Activated CD4-positive, alpha-beta memory T cell treated with anti-CD3 and anti-CD28 coated beads, Interleukin-2, amount 10 ng/mL, durations not matched to agents 7 days and 5 days (primary cell): Measurements from ENCODE around the gene ADAP1. TPM values are rescaled to one million over a fixed set of nuclear protein-coding genes. Genes with fewer than 3 reads are reported as not detected.
A peak's percentile ranks its signal among the peaks of the same experiment; 100 is the strongest.
"Not testable (repeated sequence)": the region's sequence is repeated elsewhere in the genome, so short reads cannot be mapped to it uniquely, and the experiment has no call there.

ENCODE experiments used
- CTCF ChIA-PET: fragments of 350-600 bp; sonication (Branson Sonifier 250); formaldehyde crosslinking; loops from one replicate; lab custom pipeline; 2021; ENCODE audit warnings: antibody characterized with exemption, inconsistent platforms; lab: Charles Lee
- POLR2A ChIA-PET: fragments of 350-600 bp; sonication (Branson Sonifier 250); formaldehyde crosslinking; loops from one replicate; lab custom pipeline; 2021; ENCODE audit warnings: antibody characterized with exemption; lab: Charles Lee
- DNase-seq: peaks from one replicate; pipeline ENCODE4 v3.0.0-alpha.2; 2020
- H3K27ac Mint-ChIP-seq: one replicate; pipeline ENCODE4 v1.8.0; 2021; ENCODE audit warnings: mild to moderate bottlenecking, mixed read lengths
- H3K27me3 Mint-ChIP-seq: one replicate; pipeline ENCODE4 v1.8.0; 2021; ENCODE audit warnings: mixed read lengths
- H3K36me3 Mint-ChIP-seq: one replicate; pipeline ENCODE4 v1.8.0; 2021; ENCODE audit warnings: low read depth, mixed read lengths
- H3K4me1 Mint-ChIP-seq: one replicate; pipeline ENCODE4 v1.8.0; 2021; ENCODE audit warnings: mixed read lengths
- H3K4me3 Mint-ChIP-seq: one replicate; pipeline ENCODE4 v1.8.0; 2021; ENCODE audit warnings: mild to moderate bottlenecking, mixed read lengths
- H3K9me3 Mint-ChIP-seq: one replicate; pipeline ENCODE4 v1.8.0; 2021; ENCODE audit warnings: mixed read lengths
- total RNA-seq, 2 experiments: library from RNA; stranded (reverse); gene quantifications; one replicate each; pipeline ENCODE4 v1.2.3, GENCODE V29; 2021

ADAP1 gene
- total RNA-seq, 2 experiments from 2014 or later: 11.1 to 13.0 TPM

- ChIA-PET POLR2A (no interaction called here), CTCF (no interaction called here)
- Mint-ChIP-seq H3K9me3 (peaks cover 5% of the 10 kb centered on the region), H3K4me1 (peaks cover 7% of the 10 kb centered on the region), H3K27me3 (peaks cover 18% of the 10 kb centered on the region), H3K4me3 (no peak overlapping the region), H3K36me3 (no peaks in the 10 kb centered on the region), H3K27ac (no peak overlapping the region)
- no peak for DNase-seq
Measured at GRCh38 chr7:945147-945555, 9.3 kb downstream of the ADAP1 start.

GRCh38 chr7:944744-945143 is 9.7 kb downstream of the ADAP1 start:
- Mint-ChIP-seq H3K27ac (no peak overlapping the region), H3K27me3 (peaks cover 22% of the 10 kb centered on the region), H3K9me3 (peaks cover 8% of the 10 kb centered on the region), H3K4me1 (peaks cover 7% of the 10 kb centered on the region), H3K4me3 (no peak overlapping the region), H3K36me3 (no peaks in the 10 kb centered on the region)
- ChIA-PET CTCF (no interaction called here), POLR2A (no interaction called here)
- no peak for DNase-seq

DNA sequence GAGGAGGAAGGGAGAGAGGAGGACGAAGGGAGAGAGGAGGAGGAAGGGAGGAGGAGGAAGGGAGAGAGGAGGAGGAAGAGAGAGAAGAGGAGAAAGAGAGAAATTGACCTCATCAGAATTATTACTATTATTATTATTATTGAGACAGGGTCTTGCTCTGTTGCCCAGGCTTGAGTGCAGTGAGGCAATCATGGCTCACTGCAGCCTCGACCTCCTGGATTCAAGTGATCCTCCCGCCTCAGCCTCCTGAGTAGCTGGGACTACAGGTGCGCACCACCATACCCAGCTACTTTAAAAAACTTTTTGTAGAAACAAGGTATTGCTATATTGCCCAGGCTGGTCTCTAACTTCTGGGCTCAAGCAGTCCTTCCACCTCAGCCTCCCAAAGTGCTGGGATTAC is 10.7 kb downstream of the ADAP1 start:
- H3K9me3 Mint-ChIP-seq, CTCF ChIA-PET, POLR2A ChIA-PET, H3K4me1 Mint-ChIP-seq, H3K27ac Mint-ChIP-seq, H3K4me3 Mint-ChIP-seq, DNase-seq, H3K36me3 Mint-ChIP-seq: not testable (repeated sequence)
- H3K27me3 Mint-ChIP-seq: peaks cover 23% of the 10 kb centered on the region

DNA sequence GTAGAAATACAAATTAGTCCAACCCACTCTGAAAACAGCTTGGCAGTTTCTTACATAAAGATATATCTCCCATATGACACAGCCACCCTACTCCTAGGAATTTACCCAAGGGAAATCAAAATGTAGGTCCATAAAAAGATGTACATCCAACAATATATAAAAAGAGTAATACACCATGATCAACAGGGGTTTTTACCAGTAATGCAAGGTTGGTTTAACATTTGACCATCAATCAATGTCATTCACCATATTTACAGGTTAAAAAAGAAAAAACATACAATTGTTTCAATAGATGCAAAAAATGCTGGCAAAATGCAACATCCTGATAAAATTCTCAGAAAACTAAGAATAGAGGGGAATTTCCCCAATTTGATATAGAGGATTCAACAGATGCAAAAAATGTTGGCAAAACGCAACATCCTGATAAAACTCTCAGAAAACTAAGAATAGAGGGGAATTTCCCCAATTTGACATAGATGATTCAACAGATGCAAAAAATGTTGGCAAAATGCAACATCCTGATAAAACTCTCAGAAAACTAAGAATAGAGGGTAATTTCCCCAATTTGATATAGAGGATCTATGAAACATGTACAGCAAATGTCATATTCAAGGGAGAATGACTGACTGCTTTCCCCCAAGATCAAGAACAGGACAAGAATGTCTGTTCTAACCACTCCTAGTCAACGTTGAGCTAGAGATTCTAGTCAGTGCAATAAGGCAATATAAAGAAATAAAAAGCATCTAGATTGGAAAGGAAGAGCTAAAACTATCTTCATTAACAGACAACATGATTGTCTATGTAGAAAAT is 13.7 kb downstream of the ADAP1 start:
- ChIA-PET POLR2A (interaction anchor here (1.0 kb wide), 1 partner anchor 18 kb away, joined by 4 read pairs; no protein-coding TSS in a partner anchor), CTCF (no interaction called here)
- peaks cover 8% of the 10 kb centered on the region for H3K9me3 Mint-ChIP-seq
- no peak overlapping the region for H3K4me3 Mint-ChIP-seq
- no peak overlapping the region for H3K27ac Mint-ChIP-seq
- peaks cover 21% of the 10 kb centered on the region for H3K27me3 Mint-ChIP-seq
- H3K4me1 Mint-ChIP-seq: peaks cover 23% of the 10 kb centered on the region
- no peaks in the 10 kb centered on the region for H3K36me3 Mint-ChIP-seq
- DNase-seq: no peak

GRCh38 chr7:939843-940242 is 14.6 kb downstream of the ADAP1 start:
- H3K4me3 Mint-ChIP-seq: no peak overlapping the region
- H3K27me3 Mint-ChIP-seq: peaks cover 21% of the 10 kb centered on the region
- CTCF ChIA-PET: interaction anchor here (1.4 kb wide), 1 partner anchor 53 kb away, joined by 5 read pairs; no protein-coding TSS in a partner anchor
- POLR2A ChIA-PET: no interaction called here
- no peak for DNase-seq
- H3K4me1 Mint-ChIP-seq: peaks cover 24% of the 10 kb centered on the region
- H3K36me3 Mint-ChIP-seq: no peaks in the 10 kb centered on the region
- H3K9me3 Mint-ChIP-seq: peaks cover 8% of the 10 kb centered on the region
- H3K27ac Mint-ChIP-seq: no peak overlapping the region

- DNase-seq: no peak
- H3K4me3 Mint-ChIP-seq: no peak overlapping the region
- peaks cover 24% of the 10 kb centered on the region for H3K4me1 Mint-ChIP-seq
- H3K27me3 Mint-ChIP-seq: peaks cover 21% of the 10 kb centered on the region
- CTCF ChIA-PET: interaction anchor here (1.4 kb wide), 1 partner anchor 54 kb away, joined by 5 read pairs; no protein-coding TSS in a partner anchor
- H3K27ac Mint-ChIP-seq: no peak overlapping the region
- POLR2A ChIA-PET: interaction anchor here (1.1 to 1.3 kb wide), 2 partner anchors 17 to 36 kb away, joined by 3 read pairs; partner anchors contain the start of gene COX19
- H3K9me3 Mint-ChIP-seq: peaks cover 8% of the 10 kb centered on the region
- no peaks in the 10 kb centered on the region for H3K36me3 Mint-ChIP-seq
Measured at GRCh38 chr7:938546-939185, 15.8 kb downstream of the ADAP1 start.

- Mint-ChIP-seq H3K27me3 (peaks cover 21% of the 10 kb centered on the region), H3K4me1 (peaks cover 24% of the 10 kb centered on the region), H3K4me3 (no peak overlapping the region), H3K9me3 (peaks cover 8% of the 10 kb centered on the region), H3K27ac (no peak overlapping the region), H3K36me3 (no peaks in the 10 kb centered on the region)
- ChIA-PET CTCF (interaction anchor here (1.4 kb wide), 1 partner anchor 55 kb away, joined by 5 read pairs; no protein-coding TSS in a partner anchor), POLR2A (interaction anchor here (1.1 to 1.3 kb wide), 2 partner anchors 16 to 37 kb away, joined by 3 read pairs; partner anchors contain the start of gene COX19)
- DNase-seq: no peak
Measured at GRCh38 chr7:937856-938484, 16.5 kb downstream of the ADAP1 start.

DNA sequence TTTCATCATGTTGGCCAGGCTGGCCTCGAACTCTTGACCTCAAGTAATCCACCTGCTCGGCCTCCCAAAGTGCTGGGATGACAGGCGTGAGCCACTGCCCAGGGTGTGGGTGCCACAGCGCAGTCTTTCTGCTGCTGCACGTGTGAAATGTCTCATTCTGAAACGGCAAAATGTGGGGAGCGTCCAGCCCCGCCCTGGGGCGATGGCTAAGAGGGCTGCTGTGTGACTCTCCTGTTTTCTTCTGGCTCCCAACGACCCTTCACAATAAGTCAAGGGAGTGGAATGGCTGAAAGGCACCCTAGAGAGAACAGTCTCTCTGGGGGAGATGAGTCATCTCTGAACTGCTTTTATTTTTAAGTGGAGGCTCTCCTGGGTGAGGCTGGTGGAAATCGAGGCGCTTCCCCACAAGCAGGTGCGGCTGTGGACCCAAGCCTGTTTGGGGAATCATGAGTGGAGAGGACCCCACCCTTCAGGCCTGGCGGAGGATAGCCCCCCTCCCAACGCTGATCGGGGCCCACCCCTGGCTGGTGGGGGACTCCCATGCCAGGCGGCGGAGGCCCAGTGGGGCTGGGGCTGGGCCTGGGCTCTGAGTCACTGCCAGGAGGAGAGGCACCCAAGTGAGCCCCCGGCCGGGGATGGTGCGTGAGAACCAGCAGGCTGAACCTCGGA is 18.0 kb downstream of the ADAP1 start:
- peak; percentile 59 for DNase-seq

DNA sequence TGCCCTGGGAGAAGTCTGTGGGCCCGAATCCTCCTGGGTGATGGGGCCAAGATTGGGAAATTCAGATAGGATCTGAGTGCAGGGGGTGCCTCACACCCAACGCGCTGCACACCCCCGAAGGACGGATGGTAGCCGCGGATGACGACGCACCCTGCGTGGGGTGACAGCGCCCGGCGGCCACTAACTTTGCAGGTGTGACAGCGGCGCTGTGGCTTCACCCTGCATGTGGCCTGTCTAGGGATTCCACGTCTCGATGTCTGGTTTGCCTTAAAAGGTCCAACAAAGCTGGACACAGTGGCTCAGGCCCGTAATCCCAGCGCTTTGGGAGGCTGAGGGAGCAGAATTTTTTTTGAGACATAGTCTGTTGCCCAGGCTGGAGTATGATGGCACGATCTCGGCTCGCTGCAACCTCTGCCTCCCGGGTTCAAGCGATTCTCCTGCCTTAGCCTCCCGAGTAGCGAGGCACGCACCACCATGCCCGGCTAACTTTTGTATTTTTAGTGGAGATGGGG is 18.6 kb downstream of the ADAP1 start:
- CTCF ChIA-PET: no interaction called here
- POLR2A ChIA-PET: interaction anchor here (1.0 kb wide), 1 partner anchor 12 kb away, joined by 3 read pairs; no protein-coding TSS in a partner anchor
- H3K4me3 Mint-ChIP-seq: no peak overlapping the region

More for the DNA sequence above, 18.0 kb downstream of the ADAP1 start:
- H3K4me1 Mint-ChIP-seq: peaks cover 24% of the 10 kb centered on the region
- peaks cover 8% of the 10 kb centered on the region for H3K9me3 Mint-ChIP-seq
- peak overlapping the region; percentile 50 for H3K27ac Mint-ChIP-seq
- POLR2A ChIA-PET: no interaction called here
- no peaks in the 10 kb centered on the region for H3K36me3 Mint-ChIP-seq
- CTCF ChIA-PET: no interaction called here
- H3K27me3 Mint-ChIP-seq: peaks cover 15% of the 10 kb centered on the region
- no peak overlapping the region for H3K4me3 Mint-ChIP-seq

DNA sequence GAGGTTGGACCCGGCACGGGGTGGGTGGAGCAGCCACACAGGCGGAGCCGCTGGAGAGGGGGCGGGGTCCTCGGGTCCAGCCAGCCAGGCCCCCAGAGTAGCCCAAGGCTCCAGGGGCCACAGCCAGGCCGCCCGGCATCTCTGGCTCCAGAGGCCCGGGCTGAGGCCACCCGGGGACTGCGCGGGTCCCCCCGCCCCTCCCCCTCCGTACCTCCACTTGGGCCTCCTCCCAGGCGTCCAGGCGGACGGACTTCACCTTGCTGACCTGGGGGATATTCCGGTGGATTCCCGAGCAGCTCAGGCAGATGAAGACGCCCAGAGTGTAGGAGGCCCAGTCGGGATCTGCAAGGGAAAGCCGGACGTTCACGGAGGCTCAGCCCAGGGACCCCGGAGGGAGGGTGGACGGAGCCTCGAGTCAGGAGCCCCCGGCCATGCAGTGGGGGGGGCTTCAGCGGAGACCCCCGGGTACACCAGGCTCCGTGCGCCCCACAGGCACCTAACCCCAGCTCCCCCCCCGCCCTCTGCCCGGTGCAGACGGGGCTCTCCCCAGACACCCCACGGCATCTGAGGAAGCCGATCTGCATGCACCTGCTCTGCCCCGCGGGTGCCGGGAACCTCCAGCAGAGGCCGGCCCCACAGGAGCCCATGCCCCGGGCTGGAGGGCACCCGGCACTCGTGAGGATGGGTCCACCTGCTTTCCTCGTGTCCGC is 19.2 kb downstream of the ADAP1 start:
- Mint-ChIP-seq H3K4me1 (peaks cover 22% of the 10 kb centered on the region), H3K27ac (no peak overlapping the region), H3K4me3 (no peak overlapping the region), H3K36me3 (no peaks in the 10 kb centered on the region), H3K27me3 (peaks cover 8% of the 10 kb centered on the region), H3K9me3 (peaks cover 5% of the 10 kb centered on the region)
- ChIA-PET POLR2A (interaction anchor here (1.0 kb wide), 1 partner anchor 12 kb away, joined by 3 read pairs; no protein-coding TSS in a partner anchor), CTCF (no interaction called here)
- no peak for DNase-seq

More for the DNA sequence above, 18.6 kb downstream of the ADAP1 start:
- Mint-ChIP-seq H3K27ac (peak overlapping the region; percentile 50), H3K36me3 (no peaks in the 10 kb centered on the region), H3K9me3 (peaks cover 8% of the 10 kb centered on the region), H3K27me3 (peaks cover 12% of the 10 kb centered on the region), H3K4me1 (peaks cover 24% of the 10 kb centered on the region)
- no peak for DNase-seq

GRCh38 chr7:934469-935163 is 19.9 kb downstream of the ADAP1 start:
- H3K27me3 Mint-ChIP-seq: peaks cover 4% of the 10 kb centered on the region
- peaks cover 2% of the 10 kb centered on the region for H3K9me3 Mint-ChIP-seq
- H3K27ac Mint-ChIP-seq: no peak overlapping the region
- POLR2A ChIA-PET: interaction anchor here (1.0 kb wide), 1 partner anchor 11 kb away, joined by 3 read pairs; no protein-coding TSS in a partner anchor
- no peak overlapping the region for H3K4me3 Mint-ChIP-seq
- DNase-seq: no peak
- peaks cover 26% of the 10 kb centered on the region for H3K4me1 Mint-ChIP-seq
- H3K36me3 Mint-ChIP-seq: peaks cover 3% of the 10 kb centered on the region
- CTCF ChIA-PET: no interaction called here
